ENCODE data around the gene MAP3K21.

The MAP3K21 gene

GRCh38 chr1:233326811-233327650 is 493 bp upstream of the MAP3K21 start:
- peak; percentile 72 for DNase-seq

DNA sequence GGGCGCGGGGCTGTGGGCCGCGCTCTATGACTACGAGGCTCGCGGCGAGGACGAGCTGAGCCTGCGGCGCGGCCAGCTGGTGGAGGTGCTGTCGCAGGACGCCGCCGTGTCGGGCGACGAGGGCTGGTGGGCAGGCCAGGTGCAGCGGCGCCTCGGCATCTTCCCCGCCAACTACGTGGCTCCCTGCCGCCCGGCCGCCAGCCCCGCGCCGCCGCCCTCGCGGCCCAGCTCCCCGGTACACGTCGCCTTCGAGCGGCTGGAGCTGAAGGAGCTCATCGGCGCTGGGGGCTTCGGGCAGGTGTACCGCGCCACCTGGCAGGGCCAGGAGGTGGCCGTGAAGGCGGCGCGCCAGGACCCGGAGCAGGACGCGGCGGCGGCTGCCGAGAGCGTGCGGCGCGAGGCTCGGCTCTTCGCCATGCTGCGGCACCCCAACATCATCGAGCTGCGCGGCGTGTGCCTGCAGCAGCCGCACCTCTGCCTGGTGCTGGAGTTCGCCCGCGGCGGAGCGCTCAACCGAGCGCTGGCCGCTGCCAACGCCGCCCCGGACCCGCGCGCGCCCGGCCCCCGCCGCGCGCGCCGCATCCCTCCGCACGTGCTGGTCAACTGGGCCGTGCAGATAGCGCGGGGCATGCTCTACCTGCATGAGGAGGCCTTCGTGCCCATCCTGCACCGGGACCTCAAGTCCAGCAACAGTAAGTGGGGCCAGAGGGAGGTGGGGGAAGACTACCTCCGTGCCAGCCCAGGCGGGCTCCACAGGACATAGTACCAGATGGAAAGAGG is 808 bp downstream of the MAP3K21 start:
- no peak for DNase-seq

DNA sequence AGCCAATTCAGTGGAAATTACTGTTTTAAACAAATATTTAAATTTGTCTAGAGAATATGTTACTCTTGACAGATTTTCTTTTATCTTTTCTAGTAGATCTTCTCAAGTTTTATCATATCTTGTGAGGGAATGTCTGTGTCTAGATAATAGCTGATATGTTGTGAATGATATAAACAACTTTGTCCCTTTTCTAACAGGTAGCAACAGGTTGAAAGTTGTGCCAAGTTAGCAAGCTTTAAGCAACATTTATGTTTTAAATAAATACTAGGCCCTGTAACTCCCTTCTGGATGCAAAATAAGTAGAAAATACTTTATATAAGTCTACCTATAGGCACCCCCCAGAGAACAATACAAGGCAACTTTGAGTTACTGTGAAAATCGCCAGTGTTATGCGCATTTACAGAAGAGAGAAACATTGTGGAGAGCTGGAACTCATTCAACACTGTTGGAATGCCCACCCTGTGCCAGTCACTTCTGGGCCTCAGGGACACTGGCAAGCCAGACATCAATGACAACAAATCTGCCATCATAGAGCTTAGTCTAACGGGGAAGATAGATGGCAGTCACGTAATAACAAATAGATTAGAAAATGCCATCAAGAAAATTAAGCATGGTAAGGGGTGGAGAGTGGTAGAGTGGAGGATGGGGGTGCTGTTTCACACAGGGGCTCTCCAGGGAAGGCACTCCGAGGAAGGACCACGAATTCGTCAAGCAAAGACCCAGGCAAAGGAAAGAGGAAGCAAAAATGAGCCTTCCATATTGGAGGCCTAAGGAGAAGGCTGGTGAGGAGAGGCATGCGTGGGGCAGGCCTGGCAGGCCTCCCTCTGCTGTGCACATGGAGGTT is 4.4 kb downstream of the MAP3K21 start:
- no peak for DNase-seq

GRCh38 chr1:233333086-233333485 is 5.6 kb downstream of the MAP3K21 start:
- DNase-seq: no peak

GRCh38 chr1:233334092-233334491 is 6.6 kb downstream of the MAP3K21 start:
- no peak for DNase-seq

- no peak for DNase-seq
Observed at GRCh38 chr1:233336554-233337456, 9.3 kb downstream of the MAP3K21 start.

DNA sequence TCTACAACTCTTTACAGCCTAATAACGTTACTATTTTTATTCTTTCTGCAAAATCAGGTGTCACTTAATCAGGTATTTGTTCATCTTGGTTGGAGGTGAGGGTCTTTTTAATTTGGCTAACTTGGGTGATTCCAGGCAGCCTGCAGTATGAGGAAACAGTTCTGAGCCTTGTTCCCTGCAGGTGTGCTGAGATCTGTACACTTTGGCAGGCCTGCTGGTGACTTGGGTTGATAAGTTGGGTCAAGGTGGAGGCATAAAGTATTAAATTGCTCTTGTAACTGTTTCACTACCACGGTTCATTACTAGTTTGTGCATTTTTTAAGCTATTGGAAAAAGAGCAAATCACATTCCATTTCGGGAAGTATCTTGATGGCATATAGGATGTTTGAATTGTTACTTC is 10.0 kb downstream of the MAP3K21 start:
- DNase-seq: no peak

DNA sequence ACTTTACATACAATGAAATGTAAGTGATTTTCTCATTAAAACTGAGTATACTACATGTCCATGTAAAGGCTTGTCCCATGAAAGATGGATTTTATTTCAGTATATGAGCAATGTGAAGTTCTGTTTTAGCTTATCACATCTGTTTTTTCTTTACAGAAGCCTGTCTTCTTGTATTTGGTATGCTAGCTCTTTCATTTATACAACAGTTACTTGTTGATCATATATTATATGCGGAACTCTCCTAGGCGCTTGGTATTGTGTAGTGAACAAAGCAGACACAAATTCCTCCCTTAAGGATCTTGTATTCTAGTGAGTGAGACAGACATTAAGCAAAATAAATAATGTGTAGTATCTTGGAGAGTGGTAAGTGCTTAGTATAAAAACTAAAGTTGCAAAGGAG is 10.6 kb downstream of the MAP3K21 start:
- no peak for DNase-seq

GRCh38 chr1:233340031-233340555 is 12.6 kb downstream of the MAP3K21 start:
- DNase-seq: no peak

DNA sequence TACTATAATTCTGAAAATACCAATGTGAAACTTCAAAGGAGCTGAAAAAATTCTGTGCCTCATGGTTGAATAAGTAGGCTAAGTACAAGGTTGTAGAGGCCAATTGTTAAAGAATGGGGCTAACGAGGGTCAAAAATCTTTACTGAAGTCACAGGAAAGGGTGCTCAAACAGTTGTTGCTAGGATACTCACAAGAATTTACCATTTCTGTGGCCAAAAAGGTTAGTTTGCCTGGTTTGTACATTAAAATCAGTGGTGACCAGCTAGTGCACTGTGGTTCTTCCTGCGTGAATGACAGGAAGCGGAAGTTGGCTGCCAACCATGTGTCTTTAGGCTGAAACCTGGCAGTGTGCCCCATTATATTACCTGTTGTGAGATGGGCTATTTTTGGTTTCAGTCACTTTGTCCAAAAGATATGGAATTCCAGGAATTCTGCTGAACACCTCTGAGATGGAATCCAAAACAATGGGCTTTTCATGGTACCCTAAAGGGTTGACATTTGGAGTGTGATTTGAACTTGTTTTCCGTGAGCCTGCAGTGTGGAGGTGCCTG is 13.5 kb downstream of the MAP3K21 start:
- no peak for DNase-seq

- DNase-seq: no peak
Observed at GRCh38 chr1:233342086-233342485, 14.6 kb downstream of the MAP3K21 start.

GRCh38 chr1:233343262-233343661 is 15.7 kb downstream of the MAP3K21 start:
- DNase-seq: no peak

DNA sequence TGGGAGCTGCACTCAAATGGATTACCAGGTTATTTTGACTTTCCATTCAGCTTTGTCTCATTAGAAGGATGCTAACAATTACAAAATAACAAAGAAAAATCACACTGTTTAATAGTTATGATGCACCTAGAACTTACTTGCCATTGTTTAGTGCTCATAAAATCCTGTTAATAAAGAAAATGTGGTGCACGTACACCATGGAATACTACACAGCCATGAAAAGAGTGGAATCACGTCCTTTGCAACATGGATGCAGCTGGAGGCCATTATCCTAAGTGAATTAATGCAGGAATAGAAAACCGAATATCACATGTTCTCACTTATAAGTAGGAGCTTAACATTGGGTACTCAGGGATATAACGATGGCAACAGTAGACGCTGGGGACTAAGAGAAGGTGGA is 19.8 kb downstream of the MAP3K21 start:
- DNase-seq: no peak

GRCh38 chr1:233349137-233349536 is 21.6 kb downstream of the MAP3K21 start:
- no peak for DNase-seq

DNA sequence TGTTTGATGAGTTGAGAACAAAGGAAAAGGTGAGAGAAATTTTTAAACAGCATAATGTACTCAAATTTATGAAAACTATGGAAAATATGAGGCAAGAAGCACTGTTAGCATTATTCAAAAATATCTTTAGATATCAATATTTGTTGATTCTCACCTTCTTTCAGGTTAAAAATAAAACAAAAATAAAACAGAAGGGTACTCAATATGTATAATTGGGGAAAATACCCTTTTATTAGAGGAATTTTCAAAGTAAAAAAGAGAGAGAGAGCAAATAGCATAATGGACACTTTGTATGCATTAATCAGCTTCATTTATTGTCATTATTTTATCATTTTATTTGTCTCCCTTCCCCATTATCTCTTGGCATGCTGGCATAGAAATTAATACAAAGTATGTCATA is 27.5 kb downstream of the MAP3K21 start:
- no peak for DNase-seq

- DNase-seq: no peak
Observed at GRCh38 chr1:233355841-233356704, 28.5 kb downstream of the MAP3K21 start.

GRCh38 chr1:233356705-233356987 is 29.1 kb downstream of the MAP3K21 start:
- no peak for DNase-seq

DNA sequence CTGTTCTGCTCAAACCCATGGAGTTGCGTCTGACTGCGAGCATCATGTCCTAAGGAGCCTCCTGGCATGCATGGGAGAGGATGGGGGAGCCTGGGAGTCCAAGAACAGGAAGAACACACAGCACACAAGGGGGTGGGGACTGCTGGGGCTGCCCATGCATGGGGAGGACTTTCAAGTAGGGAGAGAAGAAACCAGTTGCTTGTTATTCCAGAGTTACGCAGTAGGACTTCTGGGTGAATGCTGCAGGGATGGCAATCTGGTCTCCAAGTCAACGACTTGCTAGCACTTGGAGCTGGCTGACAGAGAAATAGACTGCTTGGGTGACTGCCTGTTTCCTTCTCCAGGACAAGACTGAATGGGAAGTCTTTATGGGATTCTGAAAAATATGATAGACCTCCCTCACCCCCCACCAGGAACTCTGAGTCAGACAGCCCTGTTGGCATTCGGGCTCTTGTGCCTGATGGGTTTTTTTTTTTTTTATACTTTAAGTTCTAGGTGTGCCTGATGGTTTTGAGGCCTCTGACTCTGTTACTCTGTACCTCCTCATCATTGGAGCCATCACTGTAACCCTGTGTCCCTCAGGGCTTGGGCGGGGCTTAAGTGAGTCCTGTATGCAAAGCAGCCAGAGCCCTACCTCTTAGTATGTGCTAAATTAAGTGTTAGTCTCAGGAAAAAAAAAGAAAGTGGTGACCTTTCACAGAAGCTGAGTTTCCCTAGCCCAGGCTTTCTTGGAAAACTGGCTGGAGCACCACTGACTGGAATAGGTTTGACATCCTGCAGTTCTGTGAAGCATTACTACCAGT is 30.3 kb downstream of the MAP3K21 start:
- DNase-seq: no peak

- no peak for DNase-seq
Observed at GRCh38 chr1:233359431-233359830, 31.9 kb downstream of the MAP3K21 start.

- DNase-seq: no peak
Observed at GRCh38 chr1:233359905-233360304, 32.4 kb downstream of the MAP3K21 start.

Measured in NCI-H2081 treated with DMSO at 0.1 percent for 48 hours (cell line).